HFFc6 (cell line): ENCODE measurements around the gene TADA2A. TPM values are rescaled to one million over a fixed set of nuclear protein-coding genes. Genes with fewer than 3 reads are reported as not detected.

Experiments used
- DNase-seq: peaks from one replicate; pipeline ENCODE4 v3.0.0-alpha.2; 2018
- H3K27ac Mint-ChIP-seq: 2 replicates; pipeline ENCODE4 v1.8.0; 2020; ENCODE audit warnings: mild to moderate bottlenecking, mixed read lengths
- H3K27me3 Mint-ChIP-seq: 2 replicates; pipeline ENCODE4 v1.8.0; 2021; ENCODE audit warnings: mild to moderate bottlenecking, moderate library complexity, mixed read lengths; ENCODE audit not compliant: insufficient read depth
- H3K36me3 Mint-ChIP-seq: 2 replicates; pipeline ENCODE4 v1.8.0; 2021; ENCODE audit warnings: low read depth, mixed read lengths
- H3K4me1 Mint-ChIP-seq: 2 replicates; pipeline ENCODE4 v1.8.0; 2020; ENCODE audit warnings: low read depth, mixed read lengths
- H3K4me3 Mint-ChIP-seq: 2 replicates; pipeline ENCODE4 v1.8.0; 2020; ENCODE audit warnings: mild to moderate bottlenecking, moderate library complexity, mixed read lengths
- H3K9me3 Mint-ChIP-seq: 2 replicates; pipeline ENCODE4 v1.8.0; 2020; ENCODE audit warnings: mild to moderate bottlenecking, mixed read lengths
- CTCF ChIP-seq: fragments of 200-600 bp; sonication (generic); IDR thresholded peaks from 2 replicates; pipeline ENCODE4 v1.5.0; 2021; ENCODE audit warnings: antibody characterized with exemption, mild to moderate bottlenecking
- total RNA-seq, 6 experiments: library from RNA; stranded (reverse); fragmentation: NEBNext Ultra II Directional; extraction: Animal tissue kit (Norgen Biotek cat#: 25700); gene quantifications; 2 replicates in 1 of 6; 3 replicates in 5 of 6; pipeline ENCODE4 v1.2.3, GENCODE V29; 2021

TADA2A gene
- total RNA-seq, 6 experiments from 2014 or later, result 12.4 to 17.9 (median 16.2) TPM

- no peak for TF ChIP-seq CTCF
- Mint-ChIP-seq H3K36me3 (peaks cover 35% of the 10 kb centered on the region), H3K4me3 (peak overlapping the region; percentile 44), H3K9me3 (no peaks in the 10 kb centered on the region), H3K27ac (peak overlapping the region; percentile 82), H3K4me1 (peaks cover 30% of the 10 kb centered on the region), H3K27me3 (no peaks in the 10 kb centered on the region)
- no peak for DNase-seq
These were observed 69.2 kb downstream of the TADA2A start for GRCh38 chr17:37475731-37476420.

DNA sequence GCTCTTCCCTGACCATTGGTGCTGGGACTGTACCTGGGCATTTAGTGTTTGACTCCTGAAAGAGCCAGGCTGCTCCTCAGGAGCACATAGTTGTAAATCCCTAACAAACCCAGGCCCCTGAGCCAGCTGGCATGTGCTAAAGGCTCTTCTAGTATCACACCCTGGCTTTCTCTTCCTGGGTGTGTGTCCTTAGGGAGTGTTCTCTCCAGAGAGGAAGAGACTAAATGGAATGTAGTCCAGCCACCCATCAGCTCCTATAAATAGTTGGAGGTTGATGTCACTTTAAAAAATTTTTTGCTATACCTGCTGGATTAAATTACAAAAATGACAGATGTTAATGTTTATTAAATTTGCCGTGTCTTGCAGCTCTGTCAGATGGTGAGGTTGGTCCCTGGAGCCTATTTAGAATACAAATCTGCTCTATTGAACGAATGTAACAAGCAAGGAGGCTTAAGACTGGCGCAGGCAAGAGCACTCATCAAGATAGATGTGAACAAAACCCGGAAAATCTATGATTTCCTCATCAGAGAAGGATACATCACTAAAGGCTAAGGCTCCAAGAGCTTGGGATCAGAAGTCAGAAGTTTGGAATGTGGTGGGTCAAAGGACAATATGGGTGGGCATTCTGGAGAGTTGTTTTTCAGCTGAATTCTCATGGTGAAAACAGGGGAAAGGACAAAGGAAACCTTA, 69.9 kb downstream of the TADA2A start:
- peaks cover 30% of the 10 kb centered on the region for H3K4me1 Mint-ChIP-seq
- peak overlapping the region; percentile 44 for H3K4me3 Mint-ChIP-seq
- peak overlapping the region; percentile 82 for H3K27ac Mint-ChIP-seq
- peak; percentile 50 for DNase-seq
- no peak for TF ChIP-seq CTCF
- peaks cover 31% of the 10 kb centered on the region for H3K36me3 Mint-ChIP-seq
- H3K9me3 Mint-ChIP-seq, result no peaks in the 10 kb centered on the region
- no peaks in the 10 kb centered on the region; the same call in 1 of the 2 replicates for H3K27me3 Mint-ChIP-seq

GRCh38 chr17:37478187-37478586, 71.5 kb downstream of the TADA2A start:
- Mint-ChIP-seq H3K4me1 (peaks cover 37% of the 10 kb centered on the region), H3K9me3 (no peaks in the 10 kb centered on the region), H3K27ac (peak overlapping the region; percentile 69), H3K4me3 (no peak overlapping the region), H3K27me3 (no peaks in the 10 kb centered on the region; the same call in 1 of the 2 replicates), H3K36me3 (peaks cover 26% of the 10 kb centered on the region)
- peak; percentile 48 for DNase-seq
- TF ChIP-seq CTCF, result no peak

DNA sequence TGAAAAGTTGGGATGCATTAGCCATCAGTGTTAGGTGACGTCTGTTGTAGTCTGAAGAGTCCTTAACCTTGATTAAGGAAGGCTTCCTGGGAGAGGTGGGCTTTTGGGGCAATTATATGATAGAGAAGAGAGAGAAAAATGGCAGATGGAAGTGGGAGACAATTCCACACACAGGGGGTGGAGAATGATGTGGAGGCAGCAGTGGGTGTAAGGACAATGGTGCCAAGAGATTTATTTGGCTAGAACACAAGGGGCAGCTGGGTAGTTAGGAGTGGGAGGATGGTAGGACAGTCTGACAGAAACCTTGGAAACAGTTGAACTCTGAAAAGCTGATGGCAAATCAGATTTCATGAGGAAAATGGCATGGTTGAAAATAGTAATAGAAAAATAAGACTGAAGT, 72.3 kb downstream of the TADA2A start:
- peaks cover 19% of the 10 kb centered on the region for H3K36me3 Mint-ChIP-seq
- H3K4me3 Mint-ChIP-seq, result no peak overlapping the region
- H3K4me1 Mint-ChIP-seq, result peaks cover 45% of the 10 kb centered on the region
- no peaks in the 10 kb centered on the region; the same call in 1 of the 2 replicates for H3K27me3 Mint-ChIP-seq
- no peak for TF ChIP-seq CTCF
- peak overlapping the region; percentile 58 for H3K27ac Mint-ChIP-seq
- H3K9me3 Mint-ChIP-seq, result no peaks in the 10 kb centered on the region
- no peak for DNase-seq

- Mint-ChIP-seq H3K36me3 (peaks cover 19% of the 10 kb centered on the region), H3K9me3 (no peaks in the 10 kb centered on the region), H3K27ac (no peak overlapping the region), H3K4me3 (no peak overlapping the region), H3K27me3 (no peaks in the 10 kb centered on the region; the same call in 1 of the 2 replicates), H3K4me1 (peaks cover 46% of the 10 kb centered on the region)
- no peak for DNase-seq
- TF ChIP-seq CTCF, result no peak
These were observed 73.7 kb downstream of the TADA2A start for GRCh38 chr17:37480427-37480826.
